Osteocyte (in vitro differentiated cells): ENCODE measurements around the gene CD300H. TPM values are rescaled to one million over a fixed set of nuclear protein-coding genes. Genes with fewer than 3 reads are reported as not detected.
A peak's percentile ranks its signal among the peaks of the same experiment; 100 is the strongest.

Source experiments
- DNase-seq: peaks from one replicate; pipeline ENCODE4 v3.0.0; 2021; ENCODE audit warnings: mixed read lengths; ENCODE audit not compliant: unreplicated experiment; ENCODE audit errors: extremely low spot score
- H3K27ac Mint-ChIP-seq: one replicate; pipeline ENCODE4 v1.8.0; 2021; ENCODE audit warnings: mild to moderate bottlenecking, mixed read lengths; ENCODE audit not compliant: unreplicated experiment
- H3K27me3 Mint-ChIP-seq: one replicate; pipeline ENCODE4 v1.8.0; 2021; ENCODE audit warnings: mixed read lengths; ENCODE audit not compliant: unreplicated experiment
- H3K36me3 Mint-ChIP-seq: one replicate; pipeline ENCODE4 v1.8.0; 2021; ENCODE audit warnings: mixed read lengths; ENCODE audit not compliant: unreplicated experiment
- H3K4me1 Mint-ChIP-seq: one replicate; pipeline ENCODE4 v1.8.0; 2021; ENCODE audit warnings: mixed read lengths; ENCODE audit not compliant: unreplicated experiment
- H3K4me3 Mint-ChIP-seq: one replicate; pipeline ENCODE4 v1.8.0; 2021; ENCODE audit warnings: mild to moderate bottlenecking, moderate library complexity, mixed read lengths; ENCODE audit not compliant: unreplicated experiment
- H3K9me3 Mint-ChIP-seq: one replicate; pipeline ENCODE4 v1.8.0; 2021; ENCODE audit warnings: mixed read lengths; ENCODE audit not compliant: unreplicated experiment
- total RNA-seq: library from RNA; stranded (reverse); gene quantifications from 2 replicates; pipeline ENCODE4 v1.2.1, GENCODE V29; 2021
- TF ChIP-seq, protein P1 (sequence below): fragments of 200-600 bp; sonication (generic); IDR thresholded peaks from 2 replicates; pipeline ENCODE4 v1.5.0; 2021; ENCODE audit warnings: antibody characterized with exemption, mild to moderate bottlenecking, moderate library complexity

CD300H gene
- total RNA-seq, 1 donor from 2014 or later: not detected

DNA sequence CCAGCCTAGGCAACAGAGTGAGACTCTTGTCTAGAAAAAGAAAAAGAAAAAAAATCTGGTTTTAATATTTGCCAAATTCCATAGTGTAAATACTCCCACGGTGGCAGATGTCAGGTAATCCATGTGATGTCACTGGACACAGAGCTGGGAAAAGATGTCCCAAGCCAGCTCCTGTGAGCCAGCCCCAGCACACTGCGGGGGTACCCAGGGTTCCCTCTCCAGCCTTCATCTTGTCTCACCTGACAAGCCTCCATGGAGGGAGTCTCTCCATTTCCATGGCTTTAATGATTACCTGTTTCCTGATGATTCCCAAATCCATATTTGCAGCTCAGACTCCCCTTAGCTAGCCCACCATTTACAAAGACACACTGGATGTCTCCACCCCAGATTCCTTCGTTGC, 40.6 kb downstream of the CD300H start:
- DNase-seq: peak; percentile 66
- H3K27me3 Mint-ChIP-seq: no peaks in the 10 kb centered on the region
- H3K4me3 Mint-ChIP-seq: no peak overlapping the region
- no peaks in the 10 kb centered on the region for H3K36me3 Mint-ChIP-seq
- no peaks in the 10 kb centered on the region for H3K4me1 Mint-ChIP-seq
- TF ChIP-seq, protein P1, sequence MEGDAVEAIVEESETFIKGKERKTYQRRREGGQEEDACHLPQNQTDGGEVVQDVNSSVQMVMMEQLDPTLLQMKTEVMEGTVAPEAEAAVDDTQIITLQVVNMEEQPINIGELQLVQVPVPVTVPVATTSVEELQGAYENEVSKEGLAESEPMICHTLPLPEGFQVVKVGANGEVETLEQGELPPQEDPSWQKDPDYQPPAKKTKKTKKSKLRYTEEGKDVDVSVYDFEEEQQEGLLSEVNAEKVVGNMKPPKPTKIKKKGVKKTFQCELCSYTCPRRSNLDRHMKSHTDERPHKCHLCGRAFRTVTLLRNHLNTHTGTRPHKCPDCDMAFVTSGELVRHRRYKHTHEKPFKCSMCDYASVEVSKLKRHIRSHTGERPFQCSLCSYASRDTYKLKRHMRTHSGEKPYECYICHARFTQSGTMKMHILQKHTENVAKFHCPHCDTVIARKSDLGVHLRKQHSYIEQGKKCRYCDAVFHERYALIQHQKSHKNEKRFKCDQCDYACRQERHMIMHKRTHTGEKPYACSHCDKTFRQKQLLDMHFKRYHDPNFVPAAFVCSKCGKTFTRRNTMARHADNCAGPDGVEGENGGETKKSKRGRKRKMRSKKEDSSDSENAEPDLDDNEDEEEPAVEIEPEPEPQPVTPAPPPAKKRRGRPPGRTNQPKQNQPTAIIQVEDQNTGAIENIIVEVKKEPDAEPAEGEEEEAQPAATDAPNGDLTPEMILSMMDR: no peak
- no peaks in the 10 kb centered on the region for H3K9me3 Mint-ChIP-seq
- H3K27ac Mint-ChIP-seq: no peak overlapping the region

DNA sequence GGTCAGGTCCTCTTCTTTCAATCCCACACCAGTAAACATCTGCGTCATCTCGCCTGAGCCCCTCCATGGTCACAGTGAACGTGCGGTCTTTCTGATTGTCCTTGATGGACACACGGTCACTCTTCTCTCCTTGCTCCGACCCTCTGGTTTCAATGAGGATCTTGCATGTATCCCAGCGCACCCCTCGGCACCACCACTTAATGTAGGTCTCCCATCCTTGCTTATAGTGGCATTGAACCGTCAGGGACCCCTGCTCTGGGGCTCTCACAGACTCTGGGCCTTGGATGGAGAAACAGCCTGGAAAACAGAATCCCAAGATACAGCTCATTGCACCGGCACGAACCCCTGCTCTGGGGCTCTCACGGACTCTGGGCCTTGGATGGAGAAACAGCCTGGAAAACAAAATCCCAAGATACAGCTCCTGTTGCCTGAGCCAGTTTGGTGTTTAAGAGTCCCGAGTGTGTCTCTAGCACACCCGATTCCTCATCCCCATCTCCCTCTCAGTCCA, 41.5 kb downstream of the CD300H start:
- peak; percentile 75 for DNase-seq
- Mint-ChIP-seq H3K4me3 (no peak overlapping the region), H3K9me3 (no peaks in the 10 kb centered on the region), H3K36me3 (no peaks in the 10 kb centered on the region), H3K27ac (no peak overlapping the region), H3K27me3 (no peaks in the 10 kb centered on the region), H3K4me1 (no peaks in the 10 kb centered on the region)
- TF ChIP-seq, protein P1: no peak

DNA sequence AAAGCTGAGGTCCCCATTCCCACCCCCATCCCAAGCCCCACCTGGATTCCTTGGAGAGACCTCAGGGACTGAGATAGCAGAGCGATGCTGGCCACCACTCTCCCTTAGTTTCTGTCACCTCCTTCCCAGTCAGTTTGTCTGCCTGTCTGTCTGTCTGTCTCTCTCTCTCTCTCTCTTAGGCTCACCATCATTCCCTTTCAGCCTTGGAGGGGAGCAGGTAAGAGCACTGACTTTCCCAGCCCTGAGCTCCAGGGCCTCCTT, 41.9 kb downstream of the CD300H start:
- no peaks in the 10 kb centered on the region for H3K36me3 Mint-ChIP-seq
- no peak for DNase-seq
- H3K27ac Mint-ChIP-seq: no peak overlapping the region
- TF ChIP-seq, protein P1: no peak
- H3K4me3 Mint-ChIP-seq: no peak overlapping the region
- no peaks in the 10 kb centered on the region for H3K9me3 Mint-ChIP-seq
- H3K27me3 Mint-ChIP-seq: no peaks in the 10 kb centered on the region
- no peaks in the 10 kb centered on the region for H3K4me1 Mint-ChIP-seq

DNA sequence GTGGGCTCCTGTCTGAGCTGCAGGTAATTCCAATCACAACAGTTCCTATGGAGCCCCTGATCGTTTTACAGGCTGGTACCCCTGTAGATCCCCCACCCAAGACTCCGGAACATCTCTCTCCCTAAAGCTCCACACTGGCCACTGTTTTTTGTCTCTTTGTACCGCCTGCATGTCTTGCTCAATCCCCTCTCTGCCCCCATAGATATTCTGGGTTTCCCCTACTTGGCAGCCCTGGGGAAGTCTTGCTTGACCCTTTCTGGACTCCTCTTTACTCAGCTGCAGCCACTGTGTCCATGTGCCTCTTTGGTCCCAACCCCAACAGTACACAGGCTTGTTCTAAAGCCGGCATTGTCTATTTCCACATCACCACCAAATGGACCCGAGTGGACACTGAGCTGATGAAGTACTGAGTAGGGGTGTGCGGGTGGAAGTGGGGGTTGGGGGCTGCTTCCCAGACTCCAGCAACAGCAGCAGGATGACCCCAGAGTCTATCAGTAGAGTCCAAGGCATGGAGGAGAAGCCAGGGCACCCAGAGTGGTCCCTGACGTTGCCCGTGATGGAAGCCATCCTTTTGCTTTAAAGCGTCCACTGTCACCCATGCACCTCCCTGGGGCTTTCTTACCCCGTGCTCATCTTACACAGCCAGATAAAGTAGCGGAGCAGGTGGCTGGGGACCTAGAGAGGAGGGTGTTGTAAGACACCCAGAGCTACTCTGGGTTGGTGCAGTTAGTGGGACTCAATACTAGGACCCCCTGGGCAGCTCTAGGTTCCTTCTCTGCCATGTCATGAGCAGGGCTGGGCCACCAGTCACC, 42.5 kb downstream of the CD300H start:
- Mint-ChIP-seq H3K27ac (no peak overlapping the region), H3K4me3 (no peak overlapping the region), H3K36me3 (no peaks in the 10 kb centered on the region), H3K9me3 (no peaks in the 10 kb centered on the region), H3K4me1 (no peaks in the 10 kb centered on the region), H3K27me3 (no peaks in the 10 kb centered on the region)
- TF ChIP-seq, protein P1: no peak
- DNase-seq: peak; percentile 60

DNA sequence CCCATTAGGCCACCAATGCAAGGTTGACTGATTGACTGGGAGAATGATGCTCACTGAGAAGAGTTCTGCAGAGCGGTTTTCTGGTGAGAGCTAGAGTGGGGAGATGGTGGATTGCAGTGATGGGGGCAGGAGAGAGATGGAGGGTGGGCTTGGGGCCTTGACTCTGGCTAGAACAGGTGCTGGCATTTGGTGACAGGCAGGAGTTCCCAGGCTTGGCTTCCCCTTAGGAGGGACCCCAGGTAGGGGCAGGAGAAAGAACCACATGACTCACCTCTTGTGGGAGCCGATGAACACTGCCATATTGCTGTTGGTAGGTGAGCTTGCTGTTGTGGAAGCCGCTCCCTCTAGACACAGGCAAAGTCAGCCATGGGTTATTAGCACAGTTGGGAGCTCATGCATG, 44.0 kb downstream of the CD300H start:
- H3K4me3 Mint-ChIP-seq: no peak overlapping the region
- no peaks in the 10 kb centered on the region for H3K27me3 Mint-ChIP-seq
- no peaks in the 10 kb centered on the region for H3K4me1 Mint-ChIP-seq
- H3K9me3 Mint-ChIP-seq: no peaks in the 10 kb centered on the region
- DNase-seq: peak; percentile 60
- no peak overlapping the region for H3K27ac Mint-ChIP-seq
- TF ChIP-seq, protein P1: no peak
- H3K36me3 Mint-ChIP-seq: no peaks in the 10 kb centered on the region
